ENCODE data around the gene CAVIN1.

DNA sequence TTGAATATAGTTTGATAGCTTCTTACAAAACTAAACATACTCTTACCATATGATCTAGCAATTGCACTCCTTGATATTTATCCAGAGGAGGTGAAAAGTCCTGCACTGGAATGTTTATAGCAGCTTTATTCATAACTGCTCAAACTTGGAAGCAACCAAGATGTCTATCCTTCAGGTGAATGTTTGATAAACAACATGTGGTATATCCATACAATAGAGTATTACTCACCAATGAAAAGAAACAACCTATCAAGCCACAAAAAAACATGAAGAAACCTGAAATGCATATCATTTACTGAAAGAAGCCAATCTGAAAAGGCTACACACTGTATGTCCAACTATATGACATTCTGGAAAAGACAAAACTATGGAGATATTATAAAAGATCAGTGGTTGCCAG is 50.9 kb downstream of the CAVIN1 start:
- TF ChIP-seq, protein P1, sequence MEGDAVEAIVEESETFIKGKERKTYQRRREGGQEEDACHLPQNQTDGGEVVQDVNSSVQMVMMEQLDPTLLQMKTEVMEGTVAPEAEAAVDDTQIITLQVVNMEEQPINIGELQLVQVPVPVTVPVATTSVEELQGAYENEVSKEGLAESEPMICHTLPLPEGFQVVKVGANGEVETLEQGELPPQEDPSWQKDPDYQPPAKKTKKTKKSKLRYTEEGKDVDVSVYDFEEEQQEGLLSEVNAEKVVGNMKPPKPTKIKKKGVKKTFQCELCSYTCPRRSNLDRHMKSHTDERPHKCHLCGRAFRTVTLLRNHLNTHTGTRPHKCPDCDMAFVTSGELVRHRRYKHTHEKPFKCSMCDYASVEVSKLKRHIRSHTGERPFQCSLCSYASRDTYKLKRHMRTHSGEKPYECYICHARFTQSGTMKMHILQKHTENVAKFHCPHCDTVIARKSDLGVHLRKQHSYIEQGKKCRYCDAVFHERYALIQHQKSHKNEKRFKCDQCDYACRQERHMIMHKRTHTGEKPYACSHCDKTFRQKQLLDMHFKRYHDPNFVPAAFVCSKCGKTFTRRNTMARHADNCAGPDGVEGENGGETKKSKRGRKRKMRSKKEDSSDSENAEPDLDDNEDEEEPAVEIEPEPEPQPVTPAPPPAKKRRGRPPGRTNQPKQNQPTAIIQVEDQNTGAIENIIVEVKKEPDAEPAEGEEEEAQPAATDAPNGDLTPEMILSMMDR (IDR thresholded peaks at IDR 0.05), result no peak
- no peak for TF ChIP-seq POLR2A (IDR thresholded peaks at IDR 0.05)
